A673 (cell line): ENCODE measurements around the gene TPP1. TPM values are rescaled to one million over a fixed set of nuclear protein-coding genes. Genes with fewer than 3 reads are reported as not detected.

Experiments used
- BruUV-seq: library from RNA; stranded (reverse); fragments of 400-500 nt; replicated peaks from 2 replicates; lab custom pipeline; 2021; lab: Mats Ljungman, UMichigan
- CTCF ChIA-PET: fragments of 300-600 bp; sonication (Branson Sonifier 250); formaldehyde crosslinking; loops from one replicate; lab custom pipeline; 2022; ENCODE audit warnings: antibody characterized with exemption; lab: Charles Lee
- POLR2A ChIA-PET: fragments of 300-600 bp; sonication (Branson Sonifier 250); formaldehyde crosslinking; loops from one replicate; lab custom pipeline; 2022; ENCODE audit warnings: antibody characterized with exemption; ENCODE audit not compliant: low non-redundant PET; lab: Charles Lee
- DNase-seq: peaks from one replicate; pipeline ENCODE4 v3.0.0-alpha.2; 2015; ENCODE audit warnings: low spot score
- H3K27ac ChIP-seq: fragments of 200-600 bp; sonication (generic); 2 replicates; pipeline ENCODE4 v1.5.1; 2016; ENCODE audit warnings: mixed run types, low read depth, mild to moderate bottlenecking, mixed read lengths, antibody characterized with exemption, low read length; ENCODE audit not compliant: poor library complexity, severe bottlenecking
- H3K27me3 ChIP-seq: fragments of 200-600 bp; sonication (generic); replicated peaks from 2 replicates; pipeline ENCODE4 v1.6.1; 2017; ENCODE audit warnings: mixed run types, low read depth, mild to moderate bottlenecking, mixed read lengths, antibody characterized with exemption, low read length; ENCODE audit not compliant: insufficient read depth, poor library complexity
- H3K36me3 ChIP-seq: fragments of 200-600 bp; sonication (generic); 2 replicates; pipeline ENCODE4 v1.6.1; 2016; ENCODE audit warnings: mixed run types, mild to moderate bottlenecking, mixed read lengths, antibody characterized with exemption, low read length; ENCODE audit not compliant: insufficient read depth, poor library complexity, severe bottlenecking
- H3K4me1 ChIP-seq: fragments of 200-600 bp; sonication (generic); 2 replicates; pipeline ENCODE4 v1.6.1; 2017; ENCODE audit warnings: mixed run types, mild to moderate bottlenecking, mixed read lengths, antibody characterized with exemption, low read length; ENCODE audit not compliant: insufficient read depth, poor library complexity, severe bottlenecking
- H3K4me3 ChIP-seq: fragments of 200-600 bp; sonication (generic); 2 replicates; pipeline ENCODE4 v1.5.1; 2016; ENCODE audit warnings: low read depth, mixed run types, mild to moderate bottlenecking, mixed read lengths, low read length; ENCODE audit not compliant: poor library complexity, severe bottlenecking
- H3K9me3 ChIP-seq: fragments of 200-600 bp; sonication (generic); 2 replicates; pipeline ENCODE4 v1.6.1; 2016; ENCODE audit warnings: mixed run types, low read depth, mild to moderate bottlenecking, mixed read lengths, antibody characterized with exemption, low read length; ENCODE audit not compliant: poor library complexity, severe bottlenecking
- CTCF ChIP-seq: fragments of 300-800, 200-600 bp; sonication (generic); conservative IDR thresholded peaks from 2 replicates; pipeline ENCODE4 v1.5.1; 2017; ENCODE audit warnings: low read depth, mild to moderate bottlenecking, antibody characterized with exemption, low read length, moderate library complexity, mixed read lengths
- EZH2 ChIP-seq: fragments of 200-600 bp; sonication (generic); IDR thresholded peaks from 2 replicates; pipeline ENCODE4 v1.6.1; 2017; ENCODE audit warnings: borderline replicate concordance, low read depth, mild to moderate bottlenecking, mixed read lengths, antibody characterized with exemption, low read length; ENCODE audit not compliant: poor library complexity, severe bottlenecking
- intact Hi-C: fragments of 100-400 bp; cut with micrococcal nuclease; formaldehyde crosslinking; loops from one replicate; pipeline ENCODE4 v1.10.0; 2022; ENCODE audit not compliant: unreplicated experiment
- total RNA-seq: library from RNA; stranded (reverse); gene quantifications from 2 replicates; pipeline ENCODE4 v1.2.3, GENCODE V29; 2021

The TPP1 gene
- total RNA-seq, 1 experiment from 2014 or later: 53.0 TPM

GRCh38 chr11:6660712-6661111, 41.5 kb upstream of the TPP1 start:
- DNase-seq: no peak
- H3K4me3 ChIP-seq: no peak overlapping the region
- CTCF ChIA-PET: no interaction called here
- intact Hi-C loops: no loop called here
- no peaks in the 10 kb centered on the region for H3K27me3 ChIP-seq
- no peak overlapping the region for H3K27ac ChIP-seq
- TF ChIP-seq CTCF (no peak), EZH2 (no peak)
- no TSS peak for BruUV-seq
- no peaks in the 10 kb centered on the region for H3K9me3 ChIP-seq
- POLR2A ChIA-PET: no interaction called here
- H3K4me1 ChIP-seq: no peaks in the 10 kb centered on the region
- H3K36me3 ChIP-seq: no peaks in the 10 kb centered on the region

- H3K9me3 ChIP-seq: no peaks in the 10 kb centered on the region
- POLR2A ChIA-PET: no interaction called here
- H3K4me3 ChIP-seq: no peak overlapping the region
- BruUV-seq: no TSS peak
- no peaks in the 10 kb centered on the region for H3K27me3 ChIP-seq
- TF ChIP-seq CTCF: no peak
- TF ChIP-seq EZH2: no peak
- CTCF ChIA-PET: no interaction called here
- no peaks in the 10 kb centered on the region for H3K36me3 ChIP-seq
- intact Hi-C loops: no loop called here
- no peak overlapping the region for H3K27ac ChIP-seq
- DNase-seq: no peak
- H3K4me1 ChIP-seq: no peaks in the 10 kb centered on the region
Measured at GRCh38 chr11:6658647-6659046, 39.4 kb upstream of the TPP1 start.

GRCh38 chr11:6657346-6657745, 38.1 kb upstream of the TPP1 start:
- no peaks in the 10 kb centered on the region for H3K36me3 ChIP-seq
- H3K4me1 ChIP-seq: no peaks in the 10 kb centered on the region
- no peak for DNase-seq
- ChIA-PET CTCF (no interaction called here), POLR2A (no interaction called here)
- H3K4me3 ChIP-seq: no peak overlapping the region
- intact Hi-C loops: no loop called here
- BruUV-seq: no TSS peak
- no peaks in the 10 kb centered on the region for H3K27me3 ChIP-seq
- TF ChIP-seq CTCF (no peak), EZH2 (no peak)
- no peak overlapping the region for H3K27ac ChIP-seq
- no peaks in the 10 kb centered on the region for H3K9me3 ChIP-seq
